A549 (cell line): ENCODE results near the gene TXNRD2.

Source experiments
- CEBPB ChIP-seq, 2 experiments: fragments of >200 bp in 1 of 2; sonication (Bioruptor Twin) in 1 of 2; formaldehyde crosslinking in 1 of 2; IDR thresholded peaks; 2 replicates each; pipeline ENCODE4 v1.6.1; 2012 to 2016
- CHD4 ChIP-seq: fragments of 200-600 bp; sonication (generic); IDR thresholded peaks from 2 replicates; pipeline ENCODE4 v1.6.1; 2016; ENCODE audit warnings: antibody characterized with exemption, mild to moderate bottlenecking, borderline replicate concordance
- RCOR1 ChIP-seq: fragments of 150-350 bp; IDR thresholded peaks from 2 replicates; pipeline ENCODE4 v1.6.1; 2014; ENCODE audit warnings: antibody characterized with exemption, low read length, low read depth
- RFX5 ChIP-seq: fragments of 450-650 bp; IDR thresholded peaks from 2 replicates; pipeline ENCODE4 v1.7.1; 2014; ENCODE audit warnings: antibody characterized with exemption, mild to moderate bottlenecking, moderate library complexity
- TF ChIP-seq, protein P1 (sequence below): fragments of >200 bp; sonication (Bioruptor Twin); formaldehyde crosslinking; IDR thresholded peaks from 3 replicates; pipeline ENCODE4 v1.5.1; 2016
- TF ChIP-seq, protein P2 (sequence below): fragments of 200-600 bp; sonication (generic); IDR thresholded peaks from 2 replicates; pipeline ENCODE4 v1.6.1; 2016; ENCODE audit warnings: antibody characterized with exemption, mild to moderate bottlenecking, moderate library complexity

DNA sequence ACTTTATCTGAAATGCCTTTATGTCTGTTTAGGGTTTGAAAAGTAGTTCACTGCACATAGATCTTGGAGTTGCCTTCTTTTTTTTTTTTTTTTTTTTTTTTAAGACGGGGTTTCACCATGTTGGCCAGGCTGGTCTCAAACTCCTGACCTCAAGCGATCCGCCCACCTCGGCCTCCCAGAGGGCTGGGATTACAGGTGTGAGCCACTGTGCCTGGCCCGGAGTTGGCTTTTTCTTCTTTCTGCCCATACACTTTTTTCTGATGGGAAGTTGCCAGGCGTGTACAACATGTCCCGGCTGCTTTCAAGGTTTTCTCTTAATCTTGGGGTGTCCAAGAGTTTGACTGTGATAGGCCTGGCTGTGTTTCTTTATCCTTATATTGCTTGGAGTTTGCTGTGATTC, 74.0 kb downstream of the TXNRD2 start:
- no peak for TF ChIP-seq RFX5
- TF ChIP-seq, protein P1, sequence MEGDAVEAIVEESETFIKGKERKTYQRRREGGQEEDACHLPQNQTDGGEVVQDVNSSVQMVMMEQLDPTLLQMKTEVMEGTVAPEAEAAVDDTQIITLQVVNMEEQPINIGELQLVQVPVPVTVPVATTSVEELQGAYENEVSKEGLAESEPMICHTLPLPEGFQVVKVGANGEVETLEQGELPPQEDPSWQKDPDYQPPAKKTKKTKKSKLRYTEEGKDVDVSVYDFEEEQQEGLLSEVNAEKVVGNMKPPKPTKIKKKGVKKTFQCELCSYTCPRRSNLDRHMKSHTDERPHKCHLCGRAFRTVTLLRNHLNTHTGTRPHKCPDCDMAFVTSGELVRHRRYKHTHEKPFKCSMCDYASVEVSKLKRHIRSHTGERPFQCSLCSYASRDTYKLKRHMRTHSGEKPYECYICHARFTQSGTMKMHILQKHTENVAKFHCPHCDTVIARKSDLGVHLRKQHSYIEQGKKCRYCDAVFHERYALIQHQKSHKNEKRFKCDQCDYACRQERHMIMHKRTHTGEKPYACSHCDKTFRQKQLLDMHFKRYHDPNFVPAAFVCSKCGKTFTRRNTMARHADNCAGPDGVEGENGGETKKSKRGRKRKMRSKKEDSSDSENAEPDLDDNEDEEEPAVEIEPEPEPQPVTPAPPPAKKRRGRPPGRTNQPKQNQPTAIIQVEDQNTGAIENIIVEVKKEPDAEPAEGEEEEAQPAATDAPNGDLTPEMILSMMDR, result no peak
- TF ChIP-seq CEBPB (IDR thresholded peaks at IDR 0.05), result no peak
- TF ChIP-seq, protein P2, sequence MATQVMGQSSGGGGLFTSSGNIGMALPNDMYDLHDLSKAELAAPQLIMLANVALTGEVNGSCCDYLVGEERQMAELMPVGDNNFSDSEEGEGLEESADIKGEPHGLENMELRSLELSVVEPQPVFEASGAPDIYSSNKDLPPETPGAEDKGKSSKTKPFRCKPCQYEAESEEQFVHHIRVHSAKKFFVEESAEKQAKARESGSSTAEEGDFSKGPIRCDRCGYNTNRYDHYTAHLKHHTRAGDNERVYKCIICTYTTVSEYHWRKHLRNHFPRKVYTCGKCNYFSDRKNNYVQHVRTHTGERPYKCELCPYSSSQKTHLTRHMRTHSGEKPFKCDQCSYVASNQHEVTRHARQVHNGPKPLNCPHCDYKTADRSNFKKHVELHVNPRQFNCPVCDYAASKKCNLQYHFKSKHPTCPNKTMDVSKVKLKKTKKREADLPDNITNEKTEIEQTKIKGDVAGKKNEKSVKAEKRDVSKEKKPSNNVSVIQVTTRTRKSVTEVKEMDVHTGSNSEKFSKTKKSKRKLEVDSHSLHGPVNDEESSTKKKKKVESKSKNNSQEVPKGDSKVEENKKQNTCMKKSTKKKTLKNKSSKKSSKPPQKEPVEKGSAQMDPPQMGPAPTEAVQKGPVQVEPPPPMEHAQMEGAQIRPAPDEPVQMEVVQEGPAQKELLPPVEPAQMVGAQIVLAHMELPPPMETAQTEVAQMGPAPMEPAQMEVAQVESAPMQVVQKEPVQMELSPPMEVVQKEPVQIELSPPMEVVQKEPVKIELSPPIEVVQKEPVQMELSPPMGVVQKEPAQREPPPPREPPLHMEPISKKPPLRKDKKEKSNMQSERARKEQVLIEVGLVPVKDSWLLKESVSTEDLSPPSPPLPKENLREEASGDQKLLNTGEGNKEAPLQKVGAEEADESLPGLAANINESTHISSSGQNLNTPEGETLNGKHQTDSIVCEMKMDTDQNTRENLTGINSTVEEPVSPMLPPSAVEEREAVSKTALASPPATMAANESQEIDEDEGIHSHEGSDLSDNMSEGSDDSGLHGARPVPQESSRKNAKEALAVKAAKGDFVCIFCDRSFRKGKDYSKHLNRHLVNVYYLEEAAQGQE, result no peak
- TF ChIP-seq CHD4, result no peak
- no peak for TF ChIP-seq RCOR1
